Transverse colon (tissue), 3 donors: ENCODE data around the gene GBX2.

ENCODE experiments used
- POLR2A ChIP-seq: fragments of 450-650 bp; IDR thresholded peaks from one replicate; pipeline ENCODE4 v1.6.1; 2016; ENCODE audit warnings: antibody characterized with exemption, mild to moderate bottlenecking, moderate library complexity
- TF ChIP-seq, protein P1 (sequence below), 5 experiments: fragments of 200-600 bp in 3 of 5; fragments of 450-650 bp in 2 of 5; sonication (generic) in 3 of 5; IDR thresholded peaks; 1 replicate in 2 of 5; 2 replicates in 3 of 5; pipeline ENCODE4 v1.5.1; 2016 to 2017; ENCODE audit warnings: antibody characterized with exemption in 5 of 5, inconsistent platforms in 3 of 5, mild to moderate bottlenecking in 2 of 5, moderate library complexity in 1 of 5

DNA sequence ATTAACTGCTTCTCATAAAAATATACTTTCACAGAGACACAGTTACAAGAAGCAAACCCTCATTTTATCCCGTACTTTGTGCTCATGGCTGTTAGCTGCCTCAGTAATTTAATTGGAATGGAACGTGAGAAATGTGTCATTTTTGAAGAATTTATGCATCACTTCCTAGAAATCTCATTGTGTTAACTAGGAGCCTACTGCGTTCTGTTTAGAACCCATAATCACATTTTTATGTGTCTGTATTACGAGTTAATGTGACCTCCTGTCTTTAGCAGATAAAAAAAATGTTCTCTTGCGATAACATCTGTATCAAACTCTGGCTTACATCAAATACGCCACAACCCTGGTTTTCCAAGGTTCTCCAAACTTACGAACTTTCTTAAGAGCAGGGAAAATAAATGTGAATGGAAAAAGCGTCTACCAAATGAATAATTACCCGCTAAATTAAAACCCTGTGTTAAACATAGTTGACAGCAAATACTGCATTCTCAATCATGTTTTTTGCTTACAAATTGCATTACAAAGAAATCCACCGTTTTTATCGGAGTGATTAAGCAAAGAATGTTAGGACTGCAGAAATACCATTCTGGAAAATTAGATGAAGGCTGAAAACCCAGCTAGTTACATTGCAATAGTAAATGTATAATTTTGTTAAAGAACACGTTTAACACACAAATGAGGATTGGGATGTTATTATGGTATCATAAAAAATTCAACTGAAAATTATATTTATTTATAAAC lies 12.1 kb upstream of the GBX2 start:
- TF ChIP-seq POLR2A, result no peak
- TF ChIP-seq, protein P1, sequence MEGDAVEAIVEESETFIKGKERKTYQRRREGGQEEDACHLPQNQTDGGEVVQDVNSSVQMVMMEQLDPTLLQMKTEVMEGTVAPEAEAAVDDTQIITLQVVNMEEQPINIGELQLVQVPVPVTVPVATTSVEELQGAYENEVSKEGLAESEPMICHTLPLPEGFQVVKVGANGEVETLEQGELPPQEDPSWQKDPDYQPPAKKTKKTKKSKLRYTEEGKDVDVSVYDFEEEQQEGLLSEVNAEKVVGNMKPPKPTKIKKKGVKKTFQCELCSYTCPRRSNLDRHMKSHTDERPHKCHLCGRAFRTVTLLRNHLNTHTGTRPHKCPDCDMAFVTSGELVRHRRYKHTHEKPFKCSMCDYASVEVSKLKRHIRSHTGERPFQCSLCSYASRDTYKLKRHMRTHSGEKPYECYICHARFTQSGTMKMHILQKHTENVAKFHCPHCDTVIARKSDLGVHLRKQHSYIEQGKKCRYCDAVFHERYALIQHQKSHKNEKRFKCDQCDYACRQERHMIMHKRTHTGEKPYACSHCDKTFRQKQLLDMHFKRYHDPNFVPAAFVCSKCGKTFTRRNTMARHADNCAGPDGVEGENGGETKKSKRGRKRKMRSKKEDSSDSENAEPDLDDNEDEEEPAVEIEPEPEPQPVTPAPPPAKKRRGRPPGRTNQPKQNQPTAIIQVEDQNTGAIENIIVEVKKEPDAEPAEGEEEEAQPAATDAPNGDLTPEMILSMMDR (IDR thresholded peaks at IDR 0.05), result no peak
